Effector CD8-positive, alpha-beta T cell (primary cell): ENCODE data around the gene IL31RA.
"Not testable (repeated sequence)": the region's sequence is repeated elsewhere in the genome, so short reads cannot be mapped to it uniquely, and the experiment has no call there.

Source experiments
- DNase-seq: peaks from one replicate; lab custom pipeline; 2025; lab: John Stamatoyannopoulos, UW
- total RNA-seq, 4 experiments: gene quantifications; one replicate each; lab custom pipeline; 2026; lab: John Stamatoyannopoulos, UW

The IL31RA gene
- 0 to 0.36 (median 0.09) reads per million in 4 experiments for total RNA-seq

DNA sequence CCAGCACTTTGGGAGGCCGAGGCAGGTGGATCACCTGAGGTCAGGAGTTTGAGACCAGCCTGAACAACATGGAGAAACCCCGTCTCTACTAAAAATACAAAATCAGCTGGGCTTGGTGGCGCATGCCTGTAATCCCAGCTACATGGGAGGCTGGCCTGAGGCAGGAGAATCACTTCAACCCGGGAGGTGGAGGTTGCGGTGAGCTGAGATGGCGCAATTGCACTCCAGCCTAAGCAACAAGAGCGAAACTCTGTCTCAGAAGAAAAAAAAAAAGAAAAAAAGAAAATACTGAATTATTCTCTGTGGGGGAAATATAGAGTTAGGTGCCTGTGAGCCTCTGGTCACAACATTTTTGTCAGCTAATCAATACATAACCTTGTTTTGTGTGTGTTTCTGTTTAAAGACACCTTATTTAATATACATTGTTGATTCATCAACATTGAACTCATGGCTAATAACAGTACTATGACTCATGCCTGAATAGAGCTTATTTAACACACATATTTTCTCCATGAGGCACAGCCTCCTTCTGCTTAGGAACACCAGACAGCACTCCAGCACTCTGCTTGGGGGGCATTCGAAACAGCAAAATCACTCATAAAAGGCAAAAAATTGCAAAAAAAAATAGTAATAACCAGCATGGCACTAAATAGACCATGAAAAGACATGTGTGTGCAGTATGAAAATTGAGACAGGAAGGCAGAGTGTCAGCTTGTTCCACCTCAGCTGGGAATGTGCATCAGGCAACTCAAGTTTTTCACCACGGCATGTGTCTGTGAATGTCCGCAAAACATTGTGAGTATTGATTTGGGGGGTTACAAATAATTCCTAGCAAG is at the start of gene IL31RA:
TSS of gene IL31RA (plus strand) at position 519 of the 836 bp plus-strand sequence. CDS start at position 733, 214 bp downstream.
- no peak for DNase-seq

- DNase-seq, result not testable (repeated sequence)
Observed at GRCh38 chr5:55808814-55809213, 42.3 kb upstream of the IL31RA start.

DNA sequence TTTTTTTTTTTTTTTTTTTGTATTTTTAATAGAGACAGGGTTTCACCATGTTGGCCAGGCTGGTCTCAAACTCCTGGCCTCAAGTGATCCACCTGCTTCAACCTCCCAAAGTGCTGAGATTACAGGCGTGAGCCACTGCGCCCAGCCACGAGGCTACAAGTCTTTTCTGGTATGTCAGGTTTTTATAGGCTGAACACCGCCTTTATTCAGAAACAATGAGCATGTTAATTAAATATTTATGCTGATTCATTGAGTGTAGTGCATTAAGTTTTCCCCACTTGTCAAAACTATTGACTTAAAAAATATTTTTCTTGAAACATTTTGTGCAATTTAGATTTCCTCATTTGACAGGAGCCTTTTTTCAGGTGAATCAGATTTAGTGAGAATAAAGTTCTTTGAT is 35.2 kb upstream of the IL31RA start:
- not testable (repeated sequence) for DNase-seq

GRCh38 chr5:55816342-55816741 is 34.8 kb upstream of the IL31RA start:
- DNase-seq, result no peak

DNA sequence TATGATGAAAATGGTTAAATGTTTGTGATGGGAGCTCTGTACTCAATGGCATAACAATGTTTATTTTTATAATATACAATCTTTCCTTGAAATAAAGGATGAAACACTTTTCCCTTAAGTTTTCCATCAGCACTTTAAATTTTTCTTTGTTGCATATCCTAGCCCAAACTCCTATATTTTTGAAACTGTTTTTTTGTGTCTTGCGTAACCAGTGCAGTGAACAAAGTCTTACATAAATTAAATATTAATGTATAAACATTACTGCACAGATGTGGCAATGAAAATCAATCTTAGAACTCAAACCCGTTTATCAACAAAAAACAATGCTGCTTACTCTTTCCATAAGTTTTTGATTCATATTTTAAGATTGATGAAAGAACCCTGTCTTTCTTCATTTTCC is 34.1 kb upstream of the IL31RA start:
- DNase-seq, result no peak

DNA sequence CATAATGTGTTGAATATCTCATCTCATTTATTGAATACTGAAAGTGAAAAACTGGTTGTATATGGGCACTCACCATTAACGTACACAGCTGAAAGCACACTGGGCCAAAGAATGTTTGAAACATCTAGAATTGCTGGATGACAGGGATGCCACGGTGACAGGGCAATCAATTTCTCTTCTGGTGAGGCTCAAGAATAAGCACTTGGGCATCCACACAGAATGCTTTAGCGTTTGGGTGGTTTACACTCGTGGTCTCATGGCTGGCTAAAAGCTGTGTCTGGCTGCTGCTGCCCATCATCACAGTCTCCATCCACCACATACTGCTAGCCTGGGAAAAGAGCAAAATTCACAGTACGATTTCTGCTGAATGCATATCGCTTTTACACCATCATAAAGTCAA is 30.7 kb upstream of the IL31RA start:
- no peak for DNase-seq

GRCh38 chr5:55821731-55822512 is 29.2 kb upstream of the IL31RA start:
- DNase-seq, result no peak

DNA sequence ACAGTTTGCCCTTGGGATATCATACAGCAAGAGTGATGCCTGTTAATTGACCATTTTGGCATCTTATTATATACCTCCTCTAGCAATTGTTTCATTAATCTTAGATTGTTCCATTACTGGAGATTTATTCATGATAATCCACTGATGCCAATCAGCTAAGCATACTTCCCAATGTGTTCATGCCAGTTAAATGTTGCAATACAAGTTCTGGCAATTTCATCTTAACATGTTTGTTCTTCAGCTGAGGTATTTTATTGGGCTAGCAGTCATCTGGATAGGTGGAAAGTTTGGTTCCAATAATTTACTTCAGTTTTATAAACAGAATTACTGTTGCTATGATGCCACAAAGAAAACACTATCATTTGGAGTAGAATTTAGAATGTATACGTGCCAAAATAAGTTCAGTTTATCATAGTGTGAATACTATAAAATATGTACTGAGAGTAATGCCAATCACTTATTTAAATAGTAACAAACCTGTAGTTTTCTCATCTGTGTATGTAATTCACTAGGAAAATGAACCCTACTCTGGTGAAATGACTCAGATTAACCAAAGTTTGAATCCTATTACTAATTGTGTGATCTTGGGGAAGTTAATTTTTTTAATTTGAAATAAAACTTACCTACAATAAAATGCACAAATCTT is 27.9 kb upstream of the IL31RA start:
- no peak for DNase-seq

GRCh38 chr5:55829956-55830355 is 21.2 kb upstream of the IL31RA start:
- DNase-seq, result no peak

DNA sequence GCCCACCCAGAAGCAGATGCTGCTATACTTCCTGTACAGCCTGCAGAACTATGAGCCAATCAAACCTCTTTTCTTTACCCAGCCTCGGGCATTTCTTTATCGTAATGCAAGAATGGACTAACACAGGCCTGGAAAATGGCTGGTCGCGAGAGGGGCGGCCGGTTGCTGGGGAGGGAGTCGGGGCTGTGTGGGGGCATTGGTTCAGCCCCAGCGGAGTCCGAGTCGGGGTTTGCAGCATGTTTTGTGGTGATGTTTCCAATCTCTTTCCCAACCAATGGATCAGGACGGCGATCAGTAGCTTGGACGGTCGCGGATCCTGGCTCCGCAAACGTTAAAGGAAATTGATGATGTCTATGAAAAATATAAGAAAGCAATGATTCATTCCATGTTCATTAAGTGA is 18.7 kb upstream of the IL31RA start:
- DNase-seq, result no peak

DNA sequence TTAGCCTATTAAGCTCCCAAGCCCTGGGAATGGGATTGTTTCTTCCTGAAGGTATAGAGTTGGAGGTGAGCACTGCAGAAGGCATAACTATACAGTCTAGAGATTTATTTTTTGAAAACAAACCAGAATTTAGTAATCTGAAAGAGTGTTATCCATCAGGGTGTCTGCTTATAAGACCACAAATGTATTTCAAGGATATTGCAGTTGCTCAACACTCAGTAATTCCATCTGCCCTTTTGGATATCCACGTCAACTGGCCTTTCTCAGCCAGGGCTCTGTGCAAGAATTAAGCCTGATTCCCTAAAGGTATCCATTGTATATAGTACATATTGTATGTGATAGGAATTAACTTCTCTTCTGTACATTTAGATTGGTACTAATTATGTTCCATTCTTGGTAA is 15.0 kb upstream of the IL31RA start:
- DNase-seq, result no peak

GRCh38 chr5:55841976-55842375 is 9.2 kb upstream of the IL31RA start:
- DNase-seq, result no peak

- DNase-seq, result no peak
Observed at GRCh38 chr5:55847837-55848236, 3.3 kb upstream of the IL31RA start.

- no peak for DNase-seq
Observed at GRCh38 chr5:55848783-55849182, 2.4 kb upstream of the IL31RA start.

DNA sequence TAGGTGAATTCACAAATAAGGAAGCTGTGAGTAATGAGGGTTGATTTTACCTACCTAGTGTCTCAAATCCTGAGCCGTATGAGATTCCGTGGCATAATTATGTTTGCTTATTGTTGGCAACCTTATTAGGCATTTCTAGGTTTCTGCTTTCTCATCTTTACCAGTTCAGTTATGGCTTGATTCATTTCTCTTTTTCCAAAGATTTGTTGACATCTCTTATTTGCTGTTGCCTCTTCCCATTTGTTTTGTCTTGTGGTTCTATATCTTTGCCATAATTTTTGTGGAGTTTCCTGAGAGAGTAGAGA is 470 bp downstream of the IL31RA start:
- no peak for DNase-seq

- DNase-seq, result no peak
Observed at GRCh38 chr5:55852503-55852902, 1.3 kb downstream of the IL31RA start.

DNA sequence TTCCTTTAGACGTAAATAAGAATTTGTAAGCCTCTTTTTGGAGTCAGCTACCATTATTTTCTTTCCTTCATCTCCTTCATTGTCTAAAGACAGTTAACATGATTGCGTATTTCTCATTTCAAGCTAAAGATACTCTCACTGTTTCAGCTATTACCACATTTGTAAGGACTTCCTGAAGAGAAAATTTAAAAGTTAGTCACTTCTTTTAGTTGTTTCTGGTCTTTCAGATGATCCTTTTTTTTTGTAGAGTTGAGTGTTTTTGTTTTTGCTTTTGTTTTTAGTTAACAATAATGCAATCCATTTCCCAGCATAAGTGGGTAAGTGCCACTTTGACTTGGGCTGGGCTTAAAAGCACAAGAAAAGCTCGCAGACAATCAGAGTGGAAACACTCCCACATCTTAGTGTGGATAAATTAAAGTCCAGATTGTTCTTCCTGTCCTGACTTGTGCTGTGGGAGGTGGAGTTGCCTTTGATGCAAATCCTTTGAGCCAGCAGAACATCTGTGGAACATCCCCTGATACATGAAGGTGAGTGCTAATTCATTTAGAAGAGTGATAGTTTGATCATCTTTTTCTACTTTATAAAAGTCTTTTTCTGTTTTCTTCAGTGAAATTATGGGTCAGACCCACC is 2.0 kb downstream of the IL31RA start:
- no peak for DNase-seq

GRCh38 chr5:55853818-55854217 is 2.7 kb downstream of the IL31RA start:
- DNase-seq, result no peak

- DNase-seq, result no peak
Observed at GRCh38 chr5:55855509-55855908, 4.4 kb downstream of the IL31RA start.

DNA sequence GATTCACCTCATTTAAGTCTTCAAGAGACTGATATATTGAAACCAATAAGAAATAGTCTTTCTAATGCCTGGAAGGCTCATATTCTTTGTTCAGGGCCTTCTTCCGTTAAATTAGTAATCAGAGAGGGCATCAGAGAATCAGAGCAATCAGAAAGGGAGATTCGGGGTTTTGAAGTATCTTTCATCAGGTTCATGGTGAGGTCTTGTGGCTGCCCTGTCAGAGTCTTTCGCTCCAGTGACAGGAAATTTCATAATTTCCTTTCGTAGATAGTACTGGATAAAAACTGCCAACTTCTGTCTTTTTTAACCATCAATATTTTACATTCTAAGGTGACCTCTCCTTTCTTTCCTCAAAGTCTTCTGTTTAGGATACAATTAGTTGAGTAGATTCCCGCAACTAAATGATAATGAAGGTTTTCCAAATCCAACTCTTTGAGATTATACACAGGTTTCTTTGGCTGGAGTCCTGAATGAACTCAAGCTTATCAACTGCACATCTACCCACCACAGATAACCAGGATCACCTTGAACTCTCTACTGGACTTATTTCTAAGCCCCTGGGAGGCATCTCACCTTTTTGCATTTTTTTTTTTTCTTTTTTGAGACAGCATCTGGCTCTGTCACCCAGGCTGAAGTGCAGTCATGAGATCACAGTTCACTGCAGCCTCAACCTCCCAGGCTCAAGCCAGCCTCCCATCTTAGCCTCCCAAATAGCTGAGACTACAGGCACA is 5.5 kb downstream of the IL31RA start:
- no peak for DNase-seq

DNA sequence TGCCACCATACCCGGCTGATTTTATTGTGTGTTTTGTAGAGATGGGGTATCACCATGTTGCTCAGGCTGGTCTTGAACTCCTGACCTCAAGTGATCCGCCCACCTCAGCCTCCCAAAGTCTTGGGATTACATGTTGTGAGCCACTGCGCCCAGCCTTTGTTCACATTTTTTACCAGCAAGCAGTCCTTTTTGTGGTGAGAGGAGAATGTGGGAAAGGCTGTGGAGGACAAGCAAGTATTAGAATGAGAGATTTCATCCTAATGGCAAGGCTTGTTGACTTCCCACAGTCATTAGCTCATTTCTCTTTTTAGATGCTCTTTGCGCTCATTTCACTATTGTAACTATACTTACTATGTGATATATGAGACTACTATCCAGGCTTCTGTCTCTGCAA is 6.1 kb downstream of the IL31RA start:
- no peak for DNase-seq

GRCh38 chr5:55858104-55858503 is 6.9 kb downstream of the IL31RA start:
- DNase-seq, result no peak
